ENCODE results near the gene BLCAP.
"Not testable (repeated sequence)": the region's sequence is repeated elsewhere in the genome, so short reads cannot be mapped to it uniquely, and the experiment has no call there.

The BLCAP gene

GRCh38 chr20:37474386-37474785 lies 53.3 kb downstream of the BLCAP start:
- no peaks in the 10 kb centered on the region for H3K4me1 ChIP-seq (ENCODE audit: control insufficient read depth in 1 of 2, insufficient read depth in 2 of 2, low read length in 2 of 2)
- no peak overlapping the region for H3K4me3 ChIP-seq (ENCODE audit: low read depth in 1 of 2, low read length in 2 of 2)
- no peak overlapping the region for H3K27ac ChIP-seq (ENCODE audit: low read length)
- no peaks in the 10 kb centered on the region for H3K27me3 ChIP-seq (ENCODE audit: low read depth, low read length)
- no peaks in the 10 kb centered on the region for H3K9me3 ChIP-seq (ENCODE audit: control insufficient read depth in 1 of 2, low read length in 2 of 2)
- H3K36me3 ChIP-seq (ENCODE audit: control insufficient read depth in 1 of 2, insufficient read depth in 2 of 2, low read length in 2 of 2) = no peaks in the 10 kb centered on the region

- Histone ChIP-seq H3K4me3 (ENCODE audit: low read depth in 1 of 2, low read length in 2 of 2) (no peak overlapping the region), H3K4me1 (ENCODE audit: control insufficient read depth in 1 of 2, insufficient read depth in 2 of 2, low read length in 2 of 2) (no peaks in the 10 kb centered on the region), H3K27me3 (ENCODE audit: low read depth, low read length) (no peaks in the 10 kb centered on the region), H3K9me3 (ENCODE audit: control insufficient read depth in 1 of 2, low read length in 2 of 2) (no peaks in the 10 kb centered on the region), H3K36me3 (ENCODE audit: control insufficient read depth in 1 of 2, insufficient read depth in 2 of 2, low read length in 2 of 2) (no peaks in the 10 kb centered on the region), H3K27ac (ENCODE audit: low read length) (no peak overlapping the region)
Observed at GRCh38 chr20:37473249-37474000, 54.3 kb downstream of the BLCAP start.

- not testable (repeated sequence) for H3K27me3 ChIP-seq (ENCODE audit: low read depth, low read length); H3K36me3 ChIP-seq (ENCODE audit: control insufficient read depth in 1 of 2, insufficient read depth in 2 of 2, low read length in 2 of 2); H3K9me3 ChIP-seq (ENCODE audit: control insufficient read depth in 1 of 2, low read length in 2 of 2); H3K27ac ChIP-seq (ENCODE audit: low read length); H3K4me1 ChIP-seq (ENCODE audit: control insufficient read depth in 1 of 2, insufficient read depth in 2 of 2, low read length in 2 of 2); H3K4me3 ChIP-seq (ENCODE audit: low read depth in 1 of 2, low read length in 2 of 2)
Observed at GRCh38 chr20:37472435-37472834, 55.2 kb downstream of the BLCAP start.

- Histone ChIP-seq H3K4me3 (ENCODE audit: low read depth in 1 of 2, low read length in 2 of 2) (no peak overlapping the region), H3K36me3 (ENCODE audit: control insufficient read depth in 1 of 2, insufficient read depth in 2 of 2, low read length in 2 of 2) (no peaks in the 10 kb centered on the region), H3K4me1 (ENCODE audit: control insufficient read depth in 1 of 2, insufficient read depth in 2 of 2, low read length in 2 of 2) (no peaks in the 10 kb centered on the region), H3K27me3 (ENCODE audit: low read depth, low read length) (no peaks in the 10 kb centered on the region), H3K27ac (ENCODE audit: low read length) (no peak overlapping the region), H3K9me3 (ENCODE audit: control insufficient read depth in 1 of 2, low read length in 2 of 2) (no peaks in the 10 kb centered on the region)
Observed at GRCh38 chr20:37471741-37472235, 55.9 kb downstream of the BLCAP start.

- H3K36me3 ChIP-seq (ENCODE audit: control insufficient read depth in 1 of 2, insufficient read depth in 2 of 2, low read length in 2 of 2); H3K4me3 ChIP-seq (ENCODE audit: low read depth in 1 of 2, low read length in 2 of 2); H3K27me3 ChIP-seq (ENCODE audit: low read depth, low read length); H3K27ac ChIP-seq (ENCODE audit: low read length); H3K4me1 ChIP-seq (ENCODE audit: control insufficient read depth in 1 of 2, insufficient read depth in 2 of 2, low read length in 2 of 2); H3K9me3 ChIP-seq (ENCODE audit: control insufficient read depth in 1 of 2, low read length in 2 of 2): not testable (repeated sequence)
Observed at GRCh38 chr20:37470190-37470589, 57.5 kb downstream of the BLCAP start.

- Histone ChIP-seq H3K4me3 (ENCODE audit: low read depth in 1 of 2, low read length in 2 of 2) (no peak overlapping the region), H3K4me1 (ENCODE audit: control insufficient read depth in 1 of 2, insufficient read depth in 2 of 2, low read length in 2 of 2) (no peaks in the 10 kb centered on the region), H3K9me3 (ENCODE audit: control insufficient read depth in 1 of 2, low read length in 2 of 2) (no peaks in the 10 kb centered on the region), H3K36me3 (ENCODE audit: control insufficient read depth in 1 of 2, insufficient read depth in 2 of 2, low read length in 2 of 2) (no peaks in the 10 kb centered on the region), H3K27ac (ENCODE audit: low read length) (no peak overlapping the region), H3K27me3 (ENCODE audit: low read depth, low read length) (no peaks in the 10 kb centered on the region)
Observed at GRCh38 chr20:37469531-37469930, 58.1 kb downstream of the BLCAP start.

- Histone ChIP-seq H3K27ac (ENCODE audit: low read length) (no peak overlapping the region), H3K4me1 (ENCODE audit: control insufficient read depth in 1 of 2, insufficient read depth in 2 of 2, low read length in 2 of 2) (no peaks in the 10 kb centered on the region), H3K36me3 (ENCODE audit: control insufficient read depth in 1 of 2, insufficient read depth in 2 of 2, low read length in 2 of 2) (no peaks in the 10 kb centered on the region), H3K4me3 (ENCODE audit: low read depth in 1 of 2, low read length in 2 of 2) (no peak overlapping the region), H3K9me3 (ENCODE audit: control insufficient read depth in 1 of 2, low read length in 2 of 2) (no peaks in the 10 kb centered on the region), H3K27me3 (ENCODE audit: low read depth, low read length) (no peaks in the 10 kb centered on the region)
Observed at GRCh38 chr20:37468886-37469285, 58.8 kb downstream of the BLCAP start.

Measured in muscle layer of duodenum (tissue), 2 donors.